HCT116 (cell line): Measurements from ENCODE around the gene HEATR3. TPM values are rescaled to one million over a fixed set of nuclear protein-coding genes. Genes with fewer than 3 reads are reported as not detected.

Source experiments
- ATAC-seq: fragments of 200-7000 bp; cut with Tn5 transposase; 2 replicates; pipeline ENCODE4 v1.9.1; 2020; ENCODE audit warnings: mild to moderate bottlenecking, moderate library complexity
- BruUV-seq: library from RNA; stranded (reverse); fragments of 400-500 nt; replicated peaks from 2 replicates; lab custom pipeline; 2021; lab: Mats Ljungman, UMichigan
- CTCF ChIA-PET: fragments of 300-600 bp; sonication (Branson Sonifier 250); formaldehyde crosslinking; loops from one replicate; lab custom pipeline; 2021; ENCODE audit warnings: antibody characterized with exemption; lab: Charles Lee
- POLR2A ChIA-PET: fragments of 300-600, 350-600 bp; sonication (Branson Sonifier 250); formaldehyde crosslinking; loops from one replicate; lab custom pipeline; 2021; ENCODE audit warnings: antibody characterized with exemption; lab: Charles Lee
- RAD21 ChIA-PET, 2 experiments: fragments of 300-600 bp; sonication (Branson Sonifier 250); formaldehyde crosslinking; loops; one replicate each; lab custom pipeline; 2023; ENCODE audit warnings: low total read pairs in 2 of 2; ENCODE audit not compliant: uncharacterized antibody in 2 of 2, unreplicated experiment in 2 of 2, low non-redundant PET in 1 of 2; lab: Charles Lee
- DNase-seq: peaks from one replicate; pipeline ENCODE4 v3.0.0-alpha.2; 2010; ENCODE audit warnings: low read depth, low spot score
- H2AFZ ChIP-seq: fragments of 200-600 bp; shearing (Covaris generic), sonication (generic); 2 replicates; pipeline ENCODE4 v1.6.1; 2017; ENCODE audit warnings: low read depth, mixed run types, mixed read lengths, antibody characterized with exemption, low read length; ENCODE audit not compliant: poor library complexity, severe bottlenecking
- H3K27ac ChIP-seq: 2 replicates; pipeline ENCODE4 v1.5.1; 2012; ENCODE audit warnings: low read depth, low read length
- H3K27me3 ChIP-seq: fragments of 200-600 bp; sonication (generic); 2 replicates; pipeline ENCODE4 v1.6.1; 2016; ENCODE audit warnings: mixed run types, low read length, mixed read lengths; ENCODE audit not compliant: insufficient read depth
- H3K36me3 ChIP-seq, 2 experiments: fragments of 200-500 bp in 1 of 2; fragments of 200-600 bp in 1 of 2; sonication (Bioruptor generic) in 1 of 2; sonication (generic) in 1 of 2; 2 replicates each; pipeline versions ENCODE4 v1.5.1 to v1.6.1; 2014 to 2016; ENCODE audit warnings: low read length in 2 of 2, inconsistent platforms in 1 of 2, mixed read lengths in 1 of 2, mixed run types in 1 of 2; ENCODE audit not compliant: insufficient read depth in 2 of 2, control insufficient read depth in 1 of 2
- H3K4me1 ChIP-seq, 2 experiments: fragments of 200-600 bp in 1 of 2; sonication (generic) in 1 of 2; 2 replicates each; pipeline versions ENCODE4 v1.5.1 to v1.6.1; 2012 to 2017; ENCODE audit warnings: low read length in 2 of 2, inconsistent platforms in 1 of 2, mild to moderate bottlenecking in 1 of 2, mixed read lengths in 1 of 2, mixed run types in 1 of 2, moderate library complexity in 1 of 2; ENCODE audit not compliant: insufficient read depth in 2 of 2, control insufficient read depth in 1 of 2
- H3K4me2 ChIP-seq: fragments of 200-600 bp; sonication (generic); 2 replicates; pipeline ENCODE4 v1.6.1; 2017; ENCODE audit warnings: mixed run types, low read length, mixed read lengths
- H3K4me3 ChIP-seq, 2 experiments: fragments of 200-600 bp in 1 of 2; sonication (generic) in 1 of 2; replicated peaks in 1 of 2; 2 replicates each; pipeline ENCODE4 v1.5.1; 2011 to 2016; ENCODE audit warnings: low read length in 2 of 2, control low read depth in 1 of 2, low read depth in 1 of 2, mild to moderate bottlenecking in 1 of 2, mixed read lengths in 1 of 2, mixed run types in 1 of 2
- H3K79me2 ChIP-seq: fragments of 200-600 bp; sonication (generic); 2 replicates; pipeline ENCODE4 v1.6.1; 2017; ENCODE audit warnings: mild to moderate bottlenecking, mixed run types, low read length, moderate library complexity, mixed read lengths; ENCODE audit not compliant: insufficient read depth
- H3K9ac ChIP-seq: fragments of 200-600 bp; sonication (generic); 2 replicates; pipeline ENCODE4 v1.6.1; 2016; ENCODE audit warnings: low read length, mixed read lengths
- H3K9me2 ChIP-seq: fragments of 200-600 bp; sonication (generic), shearing (Covaris generic); 2 replicates; pipeline ENCODE4 v1.6.1; 2017; ENCODE audit warnings: mixed run types, mild to moderate bottlenecking, moderate library complexity; ENCODE audit not compliant: insufficient read depth
- H3K9me3 ChIP-seq, 2 experiments: fragments of 200-500 bp in 1 of 2; fragments of 200-600 bp in 1 of 2; sonication (Bioruptor generic) in 1 of 2; sonication (generic) in 1 of 2; 2 replicates each; pipeline ENCODE4 v1.6.1; 2014 to 2017; ENCODE audit warnings: low read length in 2 of 2, mixed read lengths in 2 of 2, inconsistent platforms in 1 of 2, low read depth in 1 of 2, mild to moderate bottlenecking in 1 of 2, mixed run types in 1 of 2, moderate library complexity in 1 of 2; ENCODE audit not compliant: control insufficient read depth in 1 of 2, insufficient read depth in 1 of 2
- H4K20me1 ChIP-seq: fragments of 200-600 bp; sonication (generic), shearing (Covaris generic); 2 replicates; pipeline ENCODE4 v1.6.1; 2017; ENCODE audit warnings: mixed run types, mild to moderate bottlenecking, moderate library complexity; ENCODE audit not compliant: insufficient read depth
- ATF3 ChIP-seq: IDR thresholded peaks from 2 replicates; pipeline ENCODE4 v1.6.1; 2012
- CBX3 ChIP-seq: IDR thresholded peaks from 2 replicates; pipeline ENCODE4 v1.6.1; 2012; ENCODE audit warnings: low read depth
- CTCF ChIP-seq, 3 experiments: fragments of 200-600 bp in 1 of 3; sonication (generic) in 1 of 3; IDR thresholded peaks in 2 of 3; conservative IDR thresholded peaks in 1 of 3; 2 replicates each; pipeline ENCODE4 v1.5.1; 2012 to 2017; ENCODE audit warnings: low read depth in 2 of 3, low read length in 2 of 3, antibody characterized with exemption in 1 of 3, borderline replicate concordance in 1 of 3, control low read depth in 1 of 3, mild to moderate bottlenecking in 1 of 3, mixed read lengths in 1 of 3, mixed run types in 1 of 3, moderate library complexity in 1 of 3; ENCODE audit not compliant: insufficient read depth in 1 of 3
- EGR1 ChIP-seq: IDR thresholded peaks from 2 replicates; pipeline ENCODE4 v1.6.1; 2012; ENCODE audit warnings: low read depth
- EZH2phosphoT487 ChIP-seq: fragments of 200-600 bp; IDR thresholded peaks from 2 replicates; pipeline ENCODE4 v1.6.1; 2018; ENCODE audit warnings: antibody characterized with exemption, borderline replicate concordance
- JUND ChIP-seq: IDR thresholded peaks from 2 replicates; pipeline ENCODE4 v1.6.1; 2012
- MAX ChIP-seq: IDR thresholded peaks from 2 replicates; pipeline ENCODE4 v1.6.1; 2012
- SIN3A ChIP-seq: IDR thresholded peaks from 2 replicates; pipeline ENCODE4 v1.6.1; 2012; ENCODE audit warnings: low read depth
- SP1 ChIP-seq: IDR thresholded peaks from 2 replicates; pipeline ENCODE4 v1.6.1; 2012; ENCODE audit warnings: low read depth
- SRF ChIP-seq: IDR thresholded peaks from 2 replicates; pipeline ENCODE4 v1.6.1; 2012; ENCODE audit warnings: low read depth
- ZFX ChIP-seq: fragments of 450-650 bp; IDR thresholded peaks from 2 replicates; pipeline ENCODE4 v1.6.1; 2017
- ZNF274 ChIP-seq: fragments of 200-500 bp; sonication (Bioruptor generic); IDR thresholded peaks from 2 replicates; pipeline ENCODE4 v1.6.1; 2014; ENCODE audit warnings: mild to moderate bottlenecking, low read depth, low read length, inconsistent platforms
- intact Hi-C: fragments of 100-400 bp; cut with micrococcal nuclease; formaldehyde crosslinking; loops from 2 replicates; pipeline ENCODE4 v1.10.0; 2022
- total RNA-seq: library from RNA; stranded (reverse); gene quantifications from one replicate; pipeline ENCODE4 v1.2.1, GENCODE V29; 2021; ENCODE audit not compliant: unreplicated experiment

Gene HEATR3
- total RNA-seq, 1 experiment from 2014 or later, result 16.3 TPM

- intact Hi-C loops, result no loop called here
- no peak overlapping the region for H3K27ac ChIP-seq
- H3K9ac ChIP-seq, result no peak overlapping the region
- H3K4me3 ChIP-seq, result no peak overlapping the region
- TF ChIP-seq CTCF (IDR thresholded peaks at IDR 0.05 in 2 of 3, conservative IDR thresholded peaks at IDR 0.05 in 1 of 3; ENCODE audit: borderline replicate concordance in 1 of 3, insufficient read depth in 1 of 3, low read depth in 2 of 3, low read length in 2 of 3) (no peak), JUND (no peak), SIN3A (no peak), CBX3 (no peak), ATF3 (no peak), ZNF274 (no peak), SRF (no peak), SP1 (no peak), MAX (no peak), EGR1 (no peak), ZFX (no peak), EZH2phosphoT487 (no peak)
- H3K36me3 ChIP-seq, result no peaks in the 10 kb centered on the region; a peak in 1 of 4 replicates
- no TSS peak for BruUV-seq
- no peak overlapping the region for H3K4me2 ChIP-seq
- no peak overlapping the region for H2AFZ ChIP-seq
- no peaks in the 10 kb centered on the region for H3K9me2 ChIP-seq
- no peak for ATAC-seq
- POLR2A ChIA-PET, result no interaction called here
- H3K9me3 ChIP-seq, result no peaks in the 10 kb centered on the region
- no peaks in the 10 kb centered on the region for H4K20me1 ChIP-seq
- RAD21 ChIA-PET, result no interaction called here
- H3K4me1 ChIP-seq, result peaks cover 15 to 25% of the 10 kb centered on the region in 2 experiments
- CTCF ChIA-PET, result no interaction called here
- DNase-seq, result no peak
- no peaks in the 10 kb centered on the region for H3K27me3 ChIP-seq
- H3K79me2 ChIP-seq, result peaks cover 68% of the 10 kb centered on the region
Measured at GRCh38 chr16:50155925-50156324, 90.2 kb downstream of the HEATR3 start.

Other genes with a start within 250 kb of the HEATR3 start
- 0.22 TPM for gene ZNF423, start 209.9 kb upstream of the HEATR3 start, total RNA-seq
- 14.6 TPM for gene CNEP1R1, start 40.7 kb upstream of the HEATR3 start, total RNA-seq
- gene TENT4B, start 87.3 kb downstream of the HEATR3 start, total RNA-seq, result 16.9 TPM
- 34.2 TPM for gene ADCY7, start 200.6 kb downstream of the HEATR3 start, total RNA-seq